ENCODE results near the gene DCTPP1. TPM values are rescaled to one million over a fixed set of nuclear protein-coding genes. Genes with fewer than 3 reads are reported as not detected.

Gene DCTPP1
- total and polyA plus RNA-seq, 2 of the 13 experiments (the other 11 are each of a cell fraction or from before 2014, with no cell fraction given) = 54.8 to 74.4 TPM

GRCh38 chr16:30401768-30402425 is 27.9 kb downstream of the DCTPP1 start (continued):
- TF ChIP-seq SOX13 (IDR thresholded peaks at IDR 0.05) = peak; percentile 74
- TF ChIP-seq SOX13 (CRISPR knock-in tag; conservative IDR thresholded peaks at IDR 0.05 in 1 of 2, IDR thresholded peaks at IDR 0.05 in 1 of 2) = peak in 1 of 2 experiments; percentile 96; a peak in 2 of 4 replicates
- TF ChIP-seq DR1 (CRISPR knock-in tag; IDR thresholded peaks at IDR 0.05) = no peak
- TF ChIP-seq BRF2 (CRISPR knock-in tag; IDR thresholded peaks at IDR 0.05) = no peak
- TF ChIP-seq TARDBP (CRISPR knock-in tag; IDR thresholded peaks at IDR 0.05) = peak; percentile 75
- TF ChIP-seq NFAT5 (CRISPR knock-in tag; IDR thresholded peaks at IDR 0.05) = no peak
- TF ChIP-seq SOX6 (IDR thresholded peaks at IDR 0.05) = no peak
- TF ChIP-seq SOX6 (CRISPR knock-in tag; IDR thresholded peaks at IDR 0.05) = peak; percentile 94
- TF ChIP-seq ZBTB44 (CRISPR knock-in tag; IDR thresholded peaks at IDR 0.05) = no peak
- TF ChIP-seq ZNF672 (CRISPR knock-in tag; IDR thresholded peaks at IDR 0.05) = no peak
- peak; percentile 92 for TF ChIP-seq PHF21A (CRISPR knock-in tag; IDR thresholded peaks at IDR 0.05)
- TF ChIP-seq ZNF512B (CRISPR knock-in tag; IDR thresholded peaks at IDR 0.05; ENCODE audit: borderline replicate concordance) = no peak
- peak; percentile 90 for TF ChIP-seq ARID3A (IDR thresholded peaks at IDR 0.05; ENCODE audit: low read depth, low read length)
- TF ChIP-seq ELF1 (CRISPR knock-in tag; IDR thresholded peaks at IDR 0.05) = peak; percentile 24; the same call in 1 of the 2 replicates
- TF ChIP-seq NCOA2 (CRISPR knock-in tag; IDR thresholded peaks at IDR 0.05) = peak; percentile 72
- 0 out of 2 replicates have a peak, but pooled peaks have one; percentile 55 for TF ChIP-seq ZC3H4 (CRISPR knock-in tag; IDR thresholded peaks at IDR 0.05; ENCODE audit: borderline replicate concordance)
- 0 out of 2 replicates have a peak, but pooled peaks have one; percentile 18 for TF ChIP-seq ZNF430 (CRISPR knock-in tag; IDR thresholded peaks at IDR 0.05)

All from HepG2 (cell line).